Fibroblast of skin of left quadriceps (primary cell): ENCODE data around the gene STK11.

Experiments
- DNase-seq, 2 experiments: peaks; one replicate each; pipeline ENCODE4 v3.0.0-alpha.2; 2013; ENCODE audit warnings: low read depth in 2 of 2

Gene STK11

GRCh38 chr19:1262623-1263123 is 57.1 kb downstream of the STK11 start:
- no peak for DNase-seq

DNA sequence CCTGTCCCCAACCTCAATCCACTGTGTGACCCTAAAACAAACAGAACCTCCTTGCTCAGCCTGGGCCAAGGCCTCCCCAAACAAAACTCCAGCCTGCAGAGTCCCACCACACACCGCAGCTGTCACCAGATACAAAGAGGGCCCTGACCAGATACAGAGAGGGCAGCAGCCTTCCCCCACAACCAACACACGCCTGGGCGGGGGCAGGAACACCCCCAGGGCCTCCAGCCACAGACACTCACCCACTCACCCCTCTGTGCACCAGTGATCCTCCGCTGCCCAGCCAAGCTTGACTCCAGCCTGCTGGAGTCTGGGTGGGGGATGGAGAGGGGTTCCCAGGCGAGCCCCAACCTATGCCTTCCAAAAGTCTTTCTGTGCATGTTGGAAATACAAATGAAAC is 57.6 kb downstream of the STK11 start:
- no peak for DNase-seq

- DNase-seq, result peak in 1 of 2 experiments; percentile 70
These were observed 59.4 kb downstream of the STK11 start for GRCh38 chr19:1264801-1265614.

DNA sequence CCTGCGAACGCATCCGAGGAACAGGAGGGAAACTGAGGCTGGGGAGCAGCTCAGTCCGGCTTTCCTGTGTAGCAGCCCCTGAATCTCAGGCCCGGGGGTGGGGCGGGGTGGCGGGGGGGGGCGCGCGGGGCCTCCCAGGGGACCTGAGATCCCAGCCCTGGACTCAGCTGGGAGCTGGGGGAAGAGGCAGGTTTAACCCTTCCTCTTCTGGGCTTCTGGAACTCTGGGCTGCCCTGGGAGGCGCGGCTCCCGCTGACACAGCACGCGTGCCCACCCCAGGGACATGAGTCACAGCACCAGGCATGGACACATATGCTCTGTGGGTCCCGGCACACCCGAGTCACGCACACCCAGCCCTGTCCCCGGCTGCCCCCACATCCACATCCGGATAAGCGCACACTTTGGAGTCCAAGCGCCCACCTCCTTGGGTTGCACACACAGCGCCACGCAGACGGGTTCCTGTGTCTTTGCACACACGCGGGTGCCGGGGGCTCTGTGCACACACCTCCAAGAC is 60.1 kb downstream of the STK11 start:
- peak in 1 of 2 experiments; percentile 59 for DNase-seq

DNA sequence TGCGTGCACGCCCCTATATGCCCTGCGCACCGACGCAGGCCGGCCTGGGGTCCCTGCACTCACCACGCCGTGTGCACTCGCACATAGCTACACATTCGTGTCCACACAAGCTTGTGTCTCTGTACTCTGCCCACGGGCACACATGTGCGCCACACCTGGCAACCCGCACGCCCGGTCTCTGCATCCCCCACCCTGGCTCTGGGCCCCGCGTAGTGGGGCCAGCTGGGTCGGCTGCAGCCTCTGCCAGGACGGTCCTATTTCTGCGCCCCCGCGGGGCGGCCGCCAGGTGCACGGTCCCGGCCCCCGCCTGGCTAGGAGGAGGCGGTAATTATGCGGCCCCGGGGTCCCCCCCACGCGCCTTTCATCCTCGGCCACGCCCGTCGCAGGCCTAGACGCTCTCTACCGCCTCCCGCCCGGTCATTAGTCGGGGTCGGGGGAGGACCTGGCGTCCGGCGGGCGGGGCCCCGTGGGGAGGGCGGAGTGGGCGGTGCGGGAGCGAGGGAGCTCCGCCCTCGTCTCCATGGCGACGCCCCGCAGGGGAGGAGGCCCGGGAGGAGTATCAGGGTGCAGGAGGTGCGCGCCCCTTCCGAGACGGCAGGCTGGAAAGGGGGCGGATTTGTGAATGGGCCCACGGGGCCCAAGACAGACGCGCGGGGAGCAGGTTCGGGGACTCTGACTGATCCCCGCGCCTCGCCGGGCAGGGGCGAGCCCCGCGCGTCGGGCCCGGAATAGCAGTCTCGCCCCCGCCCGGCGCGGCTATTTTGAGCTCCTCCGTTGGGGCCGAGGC is 60.7 kb downstream of the STK11 start:
- peak in 1 of 2 experiments; percentile 61 for DNase-seq

DNA sequence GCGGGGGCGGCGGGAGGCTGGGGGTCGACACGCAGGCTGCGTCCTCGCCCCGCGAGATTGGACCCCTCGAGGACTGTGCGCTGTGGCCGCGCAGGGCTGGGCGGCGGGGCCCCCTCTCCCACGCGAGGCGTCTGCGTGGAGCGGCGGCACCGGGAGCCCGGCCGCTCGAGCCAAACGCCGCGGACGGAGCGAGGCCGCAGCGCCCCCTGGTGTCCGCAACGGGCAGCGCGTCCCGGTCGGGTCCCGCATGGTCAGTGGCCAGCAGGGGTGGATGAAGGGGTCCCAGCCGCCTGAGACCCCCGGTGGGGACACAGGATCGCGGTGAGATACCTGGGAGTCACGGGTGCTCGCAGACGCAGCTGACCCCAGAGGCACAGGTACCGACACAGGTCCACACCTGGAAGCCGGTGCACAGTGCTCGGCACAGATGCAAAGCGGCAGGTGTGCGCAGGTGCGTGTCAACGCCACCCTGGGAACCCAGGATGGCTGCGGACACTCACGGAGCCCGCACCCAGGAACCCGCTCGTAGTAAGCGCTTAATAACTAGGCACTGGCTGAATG is 61.4 kb downstream of the STK11 start:
- no peak for DNase-seq

- no peak for DNase-seq
These were observed 62.1 kb downstream of the STK11 start for GRCh38 chr19:1267477-1268225.

GRCh38 chr19:1268226-1269064 is 62.9 kb downstream of the STK11 start:
- DNase-seq, result no peak

- peak; percentile 98 for DNase-seq
These were observed 63.5 kb downstream of the STK11 start, which contains the start of gene CIRBP for GRCh38 chr19:1269065-1269477. Gene CIRBP (plus strand): TSS chr19:1269332. CDS start chr19:1270934, 1,602 bp downstream.

DNA sequence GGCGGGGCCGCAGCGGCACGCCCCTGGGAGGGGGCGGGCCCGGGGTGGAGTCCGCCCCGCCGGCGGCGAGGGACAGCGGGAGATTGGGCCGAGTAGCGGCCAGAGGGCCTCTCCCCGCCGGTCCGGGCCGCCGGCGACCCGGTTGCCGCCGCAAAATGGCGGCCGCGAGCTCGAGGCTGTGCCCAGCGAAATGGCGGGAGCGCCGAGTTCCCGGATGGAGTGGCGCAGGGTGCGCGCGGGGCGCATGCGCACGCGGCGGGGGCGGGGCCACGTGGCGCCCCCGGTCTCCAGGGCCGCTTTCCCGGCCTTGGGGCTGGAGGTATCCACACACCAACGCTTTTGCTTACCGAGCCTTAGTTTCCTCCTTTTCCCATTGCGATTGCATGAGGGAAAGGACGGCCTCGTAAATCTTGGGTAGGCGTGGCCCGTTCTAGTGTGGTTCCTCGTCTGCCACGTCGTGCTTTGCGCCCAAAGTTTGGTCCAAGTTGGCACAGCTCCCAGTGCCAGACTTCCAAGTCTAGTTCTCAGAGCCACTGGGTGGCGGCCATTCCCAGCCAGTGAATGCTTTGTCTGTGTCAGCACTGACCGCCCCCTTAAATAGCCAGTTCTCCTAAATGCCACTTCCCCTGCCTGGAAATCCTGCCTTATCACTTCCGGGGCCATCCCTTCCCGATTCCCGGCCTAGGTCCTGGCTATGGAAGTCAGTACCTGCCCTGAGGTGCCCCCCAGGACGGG is 64.1 kb downstream of the STK11 start:
- peak; percentile 68 to 71 for DNase-seq

DNA sequence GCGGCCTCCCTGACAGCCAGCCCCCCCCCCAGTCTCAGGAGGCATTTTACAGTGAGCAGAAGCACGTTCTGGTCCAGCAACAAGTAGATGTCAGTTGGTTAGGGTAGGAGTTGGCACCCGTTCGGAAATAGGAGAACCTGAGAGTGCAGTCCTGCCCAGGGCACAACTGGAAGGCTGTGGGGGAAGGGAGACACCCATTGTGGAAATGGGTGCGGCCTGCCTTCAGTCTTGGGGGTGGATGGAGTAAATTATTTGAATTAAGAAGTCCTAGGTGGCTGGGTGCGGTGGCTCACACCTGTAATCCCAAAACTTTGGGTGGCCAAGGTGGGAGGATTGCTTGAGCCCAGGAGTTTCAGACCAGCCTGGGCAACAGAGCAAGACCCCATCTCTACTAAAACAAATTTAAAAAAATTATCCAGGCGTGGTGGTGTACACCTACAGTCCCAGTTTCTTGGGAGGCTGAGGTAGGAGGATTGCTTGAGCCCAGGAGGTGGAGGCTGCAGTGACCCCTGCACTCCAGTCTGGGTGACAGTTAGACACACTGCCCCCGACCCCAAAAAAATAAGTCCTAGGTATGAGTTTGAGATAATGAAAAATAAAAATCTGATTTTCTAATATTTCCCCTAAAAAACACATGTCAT is 64.8 kb downstream of the STK11 start:
- no peak for DNase-seq

- DNase-seq, result no peak
These were observed 65.4 kb downstream of the STK11 start for GRCh38 chr19:1270854-1271527.

DNA sequence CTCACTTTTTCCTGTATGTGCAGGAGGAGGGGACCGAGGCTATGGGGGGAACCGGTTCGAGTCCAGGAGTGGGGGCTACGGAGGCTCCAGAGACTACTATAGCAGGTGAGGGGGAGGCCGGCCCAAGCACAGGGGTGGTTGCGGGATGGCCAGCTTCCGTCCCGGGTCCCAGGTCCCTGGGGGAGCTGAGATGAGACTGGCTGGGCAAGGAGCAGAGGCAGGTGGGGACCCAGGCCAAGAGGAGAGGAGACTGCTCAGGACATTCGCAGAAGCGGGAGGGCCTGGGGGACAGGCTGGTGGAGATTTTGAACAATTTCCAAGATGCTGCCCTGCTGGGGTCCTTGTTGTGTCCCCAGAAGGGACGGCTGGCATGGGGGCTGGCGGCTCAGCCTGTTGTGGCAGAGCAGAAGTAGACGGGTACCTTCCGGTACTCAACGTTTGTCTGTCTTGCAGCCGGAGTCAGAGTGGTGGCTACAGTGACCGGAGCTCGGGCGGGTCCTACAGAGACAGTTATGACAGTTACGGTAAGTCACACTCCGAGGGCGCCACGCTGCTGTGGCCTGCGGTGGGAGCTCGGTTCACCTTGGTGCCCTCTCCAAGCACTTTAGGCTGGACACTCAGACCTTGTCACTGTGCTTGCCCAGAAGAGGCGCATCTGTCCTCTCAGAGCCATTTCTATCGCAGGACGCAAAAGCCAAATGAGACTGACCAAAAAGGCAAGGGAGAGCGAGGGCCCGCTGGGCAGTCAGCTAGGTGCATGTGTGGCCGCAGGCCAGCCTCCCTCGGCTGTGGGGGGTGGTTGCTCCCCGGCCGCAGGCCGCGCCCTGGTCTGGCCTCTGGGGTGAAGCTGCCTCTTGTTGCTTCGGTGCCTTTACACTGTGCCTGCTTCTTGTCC is 66.2 kb downstream of the STK11 start:
- DNase-seq, result no peak

GRCh38 chr19:1272423-1273262 is 67.1 kb downstream of the STK11 start:
- no peak for DNase-seq

DNA sequence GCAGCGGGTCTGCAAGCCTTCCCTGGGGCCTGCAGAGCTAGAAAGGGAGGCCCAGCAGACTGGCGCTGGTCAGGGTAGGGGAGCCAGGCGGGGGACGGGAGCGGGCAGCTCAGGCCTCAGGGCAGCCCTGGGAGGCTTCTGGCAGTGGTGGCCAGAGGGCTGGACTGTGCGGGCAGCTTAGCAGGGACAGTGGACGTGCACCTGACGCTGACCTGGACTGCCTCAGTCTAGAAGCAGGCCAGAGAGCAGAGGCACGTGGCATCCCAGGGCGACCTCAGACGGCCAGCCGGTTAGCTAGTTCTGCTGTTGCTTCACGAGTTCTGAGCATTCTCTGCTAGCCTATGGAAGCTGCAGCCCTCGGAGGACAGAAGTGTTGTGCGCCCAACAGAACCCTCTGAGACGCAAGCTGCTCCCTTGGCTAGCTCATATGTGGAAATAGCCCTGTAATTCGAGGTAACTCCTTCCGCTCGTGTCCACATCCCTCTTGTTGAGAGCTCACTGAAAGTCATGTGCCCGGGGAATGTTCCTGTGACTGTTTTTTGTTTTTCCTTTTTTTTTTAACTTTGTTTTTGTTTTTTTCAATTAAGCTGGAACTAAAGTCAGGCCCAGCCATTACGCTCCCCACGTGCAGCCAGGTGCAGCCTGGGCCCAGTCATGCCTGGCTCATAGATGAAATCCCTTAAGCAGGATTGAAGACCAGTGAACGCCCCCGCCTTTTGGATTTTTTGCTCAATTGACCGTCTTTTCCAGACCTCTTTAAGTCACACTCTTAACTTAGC is 67.9 kb downstream of the STK11 start:
- DNase-seq, result no peak
